Large intestine (tissue), 12 donors: ENCODE measurements around the gene OMP. TPM values are rescaled to one million over a fixed set of nuclear protein-coding genes. Genes with fewer than 3 reads are reported as not detected.

Experiments used
- DNase-seq, 2 donors: peaks; one replicate each; pipeline versions ENCODE4 v3.0.0 to v3.0.0-alpha.2; 2013
- H3K27ac ChIP-seq: one replicate; pipeline ENCODE4 v1.5.1; 2013; ENCODE audit warnings: low read length
- H3K27me3 ChIP-seq: 2 replicates; pipeline ENCODE4 v1.6.1; 2013; ENCODE audit warnings: low read length; ENCODE audit not compliant: control insufficient read depth, insufficient read depth
- H3K36me3 ChIP-seq: 2 replicates; pipeline ENCODE4 v1.6.1; 2013; ENCODE audit warnings: low read length; ENCODE audit not compliant: control insufficient read depth, insufficient read depth
- H3K4me1 ChIP-seq: one replicate; pipeline ENCODE4 v1.6.1; 2013; ENCODE audit warnings: low read length; ENCODE audit not compliant: control insufficient read depth, insufficient read depth
- H3K4me3 ChIP-seq: one replicate; pipeline ENCODE4 v1.5.1; 2013; ENCODE audit warnings: low read length
- H3K9me3 ChIP-seq: one replicate; pipeline ENCODE4 v1.6.1; 2013; ENCODE audit warnings: mild to moderate bottlenecking, low read depth, low read length, moderate library complexity; ENCODE audit not compliant: control insufficient read depth
- WGBS: methylation state at CpG from one replicate; pipeline ENCODE4 v1.1.5; 2013; ENCODE audit warnings: low lambda C conversion rate; ENCODE audit not compliant: insufficient coverage; 5-methylcytosine and 5-hydroxymethylcytosine counted together
- long read RNA-seq, 11 donors: transcript quantifications; one replicate each; lab custom pipeline, GENCODE V29; 2026
- polyA plus RNA-seq: library from polyadenylated mRNA; unstranded; fragments of 120-200 nt; gene quantifications from one replicate; pipeline ENCODE4 v1.2.1, GENCODE V29; 2013

OMP gene
- 1.1 TPM for polyA plus RNA-seq
- long read RNA-seq, donor 1, result 0 reads
- long read RNA-seq, donor 2, partial matches to known transcripts, result 0 of 1 reads
- long read RNA-seq, donor 2, other reads (novel, unspliced or antisense), result 0 of 1 reads
- long read RNA-seq, donor 3, result 0 reads
- long read RNA-seq, donor 4, result 0 reads
- long read RNA-seq, donor 5, result 0 reads
- long read RNA-seq, donor 6, partial matches to known transcripts, result 0 of 1 reads
- long read RNA-seq, donor 6, other reads (novel, unspliced or antisense), result 0 of 1 reads
- long read RNA-seq, donor 7, result 0 reads
- long read RNA-seq, donor 8, result 0 reads
- long read RNA-seq, donor 9, result 0 reads
- long read RNA-seq, donor 10, result 0 reads
- long read RNA-seq, donor 11, result 0 reads

- Histone ChIP-seq H3K27me3 (no peaks in the 10 kb centered on the region), H3K27ac (no peak within 1 kb of the TSS), H3K9me3 (peaks cover 3% of the 10 kb centered on the region), H3K4me3 (no peak within 1 kb of the TSS), H3K36me3 (peaks cover 32% of the 10 kb centered on the region), H3K4me1 (peaks cover 9% of the 10 kb centered on the region)
- DNase-seq, result no peak
- WGBS, result no CpG with 5 or more reads among the region's 37 CpGs
Measured at GRCh38 chr11:77102246-77103210, at the start of gene OMP. Gene OMP (plus strand): TSS chr11:77102840. CDS start chr11:77102840, 0 bp downstream.

DNA sequence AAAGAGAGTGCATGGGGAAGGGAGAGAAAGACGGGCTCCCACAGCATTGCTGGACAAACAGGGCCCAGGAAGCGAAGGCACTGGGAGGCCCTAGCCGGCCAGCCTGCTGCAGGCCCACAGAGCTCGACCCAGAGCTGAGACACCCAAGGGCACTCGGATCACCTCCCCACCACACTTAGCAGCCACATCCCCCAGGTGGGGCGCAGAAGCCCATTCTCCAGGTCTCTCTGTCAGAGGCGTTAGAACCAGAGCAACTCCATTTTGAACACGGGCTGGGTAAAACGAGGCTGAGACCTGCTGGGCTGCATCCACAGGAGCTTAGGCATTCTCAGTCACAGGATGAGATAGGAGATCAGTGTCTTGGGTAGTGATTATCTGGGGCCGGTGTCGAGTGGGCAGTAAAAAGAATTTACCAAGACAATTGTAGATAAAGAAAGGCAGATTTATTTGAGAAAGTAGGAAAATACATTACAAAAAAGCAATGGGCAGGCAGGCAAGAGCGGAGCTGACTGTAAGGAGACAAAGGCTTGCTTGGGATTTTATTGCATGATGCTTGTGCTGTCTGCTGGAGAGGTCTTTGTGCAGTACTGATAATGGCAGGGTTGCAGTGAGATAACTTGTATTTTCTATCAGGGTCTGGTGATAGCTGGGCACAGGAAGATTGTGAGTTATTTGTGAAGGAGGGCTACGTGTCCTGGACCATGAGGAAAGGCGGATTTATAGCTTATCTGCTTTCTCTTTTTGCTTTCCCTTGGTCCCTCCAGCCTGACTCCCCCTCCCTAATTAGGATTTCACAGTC, 49.2 kb upstream of the OMP start:
- Histone ChIP-seq H3K4me3 (no peak overlapping the region), H3K27me3 (no peaks in the 10 kb centered on the region), H3K36me3 (no peaks in the 10 kb centered on the region), H3K27ac (no peak overlapping the region), H3K9me3 (peaks cover 25% of the 10 kb centered on the region), H3K4me1 (peaks cover 11% of the 10 kb centered on the region)
- WGBS, result 20% methylated on average over 2 of the region's 14 CpGs
- no peak for DNase-seq

DNA sequence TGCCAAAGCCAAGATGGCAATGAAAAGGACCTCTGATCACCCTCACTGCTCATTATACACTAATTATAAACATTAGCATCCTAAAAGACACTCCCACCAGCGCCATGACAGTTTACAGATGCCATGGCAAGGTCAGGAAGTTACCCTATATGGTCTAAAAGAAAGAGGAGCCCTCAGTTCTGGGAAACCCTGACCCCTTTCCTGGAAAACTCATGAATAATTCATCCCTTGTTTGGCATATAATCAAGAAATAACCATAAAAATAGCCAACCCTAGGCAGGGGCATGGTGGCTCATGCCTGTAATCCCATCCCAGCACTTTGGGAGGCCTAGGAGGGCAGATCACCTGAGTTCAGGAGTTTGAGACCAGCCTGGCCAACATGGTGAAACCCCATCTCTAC, 48.6 kb upstream of the OMP start:
- peaks cover 5% of the 10 kb centered on the region for H3K4me1 ChIP-seq
- no peaks in the 10 kb centered on the region for H3K27me3 ChIP-seq
- H3K27ac ChIP-seq, result no peak overlapping the region
- H3K9me3 ChIP-seq, result peaks cover 25% of the 10 kb centered on the region
- no peak for DNase-seq
- no peak overlapping the region for H3K4me3 ChIP-seq
- no peaks in the 10 kb centered on the region for H3K36me3 ChIP-seq
- WGBS, result no CpG with 5 or more reads among the region's 1 CpG

- Histone ChIP-seq H3K4me1 (no peaks in the 10 kb centered on the region), H3K9me3 (peaks cover 25% of the 10 kb centered on the region), H3K4me3 (no peak overlapping the region), H3K27me3 (no peaks in the 10 kb centered on the region), H3K27ac (no peak overlapping the region), H3K36me3 (no peaks in the 10 kb centered on the region)
- WGBS, result 100% methylated on average over 1 of the region's 2 CpGs
- no peak for DNase-seq
Measured at GRCh38 chr11:77055101-77055561, 47.5 kb upstream of the OMP start.

- Histone ChIP-seq H3K36me3 (no peaks in the 10 kb centered on the region), H3K9me3 (peaks cover 25% of the 10 kb centered on the region), H3K4me1 (no peaks in the 10 kb centered on the region), H3K27me3 (no peaks in the 10 kb centered on the region), H3K4me3 (no peak overlapping the region), H3K27ac (no peak overlapping the region)
- WGBS, result 100% methylated on average over 2 of the region's 5 CpGs
- no peak for DNase-seq
Measured at GRCh38 chr11:77055913-77056312, 46.7 kb upstream of the OMP start.

DNA sequence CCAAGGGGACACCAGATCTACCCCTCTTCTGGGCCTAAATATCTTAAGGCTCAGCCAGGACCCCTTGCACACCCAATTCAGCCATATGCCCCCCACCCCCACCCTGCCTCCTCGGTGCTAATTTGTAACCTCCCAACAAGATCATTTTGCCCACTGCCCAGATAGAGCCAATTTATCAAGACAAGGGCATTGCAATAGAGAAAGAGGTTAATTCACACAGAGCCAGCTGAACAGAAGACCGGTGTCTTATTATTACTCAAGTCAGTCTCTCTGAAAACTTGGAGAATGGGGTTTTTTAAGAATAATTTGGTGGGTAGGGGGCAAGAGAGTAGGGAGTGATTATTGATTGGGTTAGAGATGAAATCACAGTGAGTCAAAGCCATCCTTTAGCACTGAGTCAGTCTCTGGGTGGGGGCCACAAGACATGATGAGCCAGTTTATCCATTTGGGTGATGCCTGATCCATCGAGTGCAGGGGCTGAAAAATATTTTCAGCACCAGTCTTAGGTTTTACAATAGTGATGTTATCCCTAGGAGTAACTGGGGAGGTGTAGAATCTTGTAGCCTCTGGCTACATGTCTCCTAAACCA, 45.7 kb upstream of the OMP start:
- no peak overlapping the region for H3K4me3 ChIP-seq
- no peaks in the 10 kb centered on the region for H3K27me3 ChIP-seq
- no peak for DNase-seq
- peaks cover 25% of the 10 kb centered on the region for H3K9me3 ChIP-seq
- H3K27ac ChIP-seq, result no peak overlapping the region
- no peaks in the 10 kb centered on the region for H3K36me3 ChIP-seq
- no peaks in the 10 kb centered on the region for H3K4me1 ChIP-seq
- WGBS, result no CpG with 5 or more reads among the region's 3 CpGs

GRCh38 chr11:77057938-77058474, 44.6 kb upstream of the OMP start:
- H3K9me3 ChIP-seq, result peaks cover 25% of the 10 kb centered on the region
- no peak overlapping the region for H3K4me3 ChIP-seq
- H3K27ac ChIP-seq, result no peak overlapping the region
- H3K4me1 ChIP-seq, result peaks cover 2% of the 10 kb centered on the region
- DNase-seq, result no peak
- H3K36me3 ChIP-seq, result no peaks in the 10 kb centered on the region
- WGBS, result no CpG with 5 or more reads among the region's 9 CpGs
- no peaks in the 10 kb centered on the region for H3K27me3 ChIP-seq

DNA sequence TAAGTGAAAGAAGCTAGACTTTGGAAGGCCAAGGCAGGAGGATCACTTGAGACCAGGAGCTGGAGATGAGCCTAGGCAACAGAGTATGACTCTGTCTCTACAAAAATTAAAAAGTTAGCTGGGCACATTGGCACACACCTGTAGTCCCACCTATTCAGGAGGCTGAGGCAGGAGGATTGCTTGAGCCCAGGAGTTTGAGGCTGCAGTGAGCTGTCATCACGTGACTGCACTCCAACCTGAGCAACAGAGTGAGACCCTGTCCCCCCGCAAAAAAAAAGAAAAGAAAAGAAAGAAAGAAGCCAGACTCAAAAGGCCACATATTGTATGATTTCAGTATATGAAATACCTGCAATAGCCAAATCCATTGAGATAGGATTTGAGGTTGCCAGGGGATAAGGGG, 43.7 kb upstream of the OMP start:
- H3K27ac ChIP-seq, result no peak overlapping the region
- no peaks in the 10 kb centered on the region for H3K36me3 ChIP-seq
- H3K4me3 ChIP-seq, result no peak overlapping the region
- no peak for DNase-seq
- no peaks in the 10 kb centered on the region for H3K27me3 ChIP-seq
- H3K9me3 ChIP-seq, result peaks cover 25% of the 10 kb centered on the region
- no CpG with 5 or more reads among the region's 2 CpGs for WGBS
- H3K4me1 ChIP-seq, result peaks cover 4% of the 10 kb centered on the region

GRCh38 chr11:77059806-77060205, 42.8 kb upstream of the OMP start:
- no peaks in the 10 kb centered on the region for H3K27me3 ChIP-seq
- WGBS, result no CpG with 5 or more reads among the region's 5 CpGs
- H3K4me3 ChIP-seq, result no peak overlapping the region
- H3K36me3 ChIP-seq, result no peaks in the 10 kb centered on the region
- no peak for DNase-seq
- H3K27ac ChIP-seq, result no peak overlapping the region
- H3K9me3 ChIP-seq, result peaks cover 25% of the 10 kb centered on the region
- H3K4me1 ChIP-seq, result peaks cover 13% of the 10 kb centered on the region
